Kasumi-1 (cell line): ENCODE results near the gene BCR.
A peak's percentile ranks its signal among the peaks of the same experiment; 100 is the strongest.

Experiments used
- DNase-seq, 2 experiments: peaks; one replicate each; lab custom pipeline; 2025; lab: John Stamatoyannopoulos, UW

BCR gene

GRCh38 chr22:23177197-23177596, 3.1 kb upstream of the BCR start:
- peak; percentile 30 to 43 for DNase-seq

- peak; percentile 52 to 59 for DNase-seq
Measured at GRCh38 chr22:23178512-23179254, 1.6 kb upstream of the BCR start.

- DNase-seq = no peak
Measured at GRCh38 chr22:23179381-23180299, 669 bp upstream of the BCR start.

- DNase-seq = no peak
Measured at GRCh38 chr22:23180893-23181720, 798 bp downstream of the BCR start.

- no peak for DNase-seq
Measured at GRCh38 chr22:23181721-23182308, 1.5 kb downstream of the BCR start.

GRCh38 chr22:23182309-23183060, 2.2 kb downstream of the BCR start:
- DNase-seq = peak; percentile 22 to 35

GRCh38 chr22:23183061-23183698, 2.9 kb downstream of the BCR start:
- DNase-seq = peak; percentile 79 to 85

GRCh38 chr22:23184100-23184763, 3.9 kb downstream of the BCR start:
- DNase-seq = no peak

- peak; percentile 7 to 17 for DNase-seq
Measured at GRCh38 chr22:23184764-23185113, 4.4 kb downstream of the BCR start.

- DNase-seq = no peak
Measured at GRCh38 chr22:23187211-23187610, 6.9 kb downstream of the BCR start.

- DNase-seq = no peak
Measured at GRCh38 chr22:23187871-23188700, 7.8 kb downstream of the BCR start.

- no peak for DNase-seq
Measured at GRCh38 chr22:23190526-23190925, 10.2 kb downstream of the BCR start.

- no peak for DNase-seq
Measured at GRCh38 chr22:23192133-23192532, 11.8 kb downstream of the BCR start.

GRCh38 chr22:23192558-23192957, 12.2 kb downstream of the BCR start:
- no peak for DNase-seq

- no peak for DNase-seq
Measured at GRCh38 chr22:23193196-23193827, 13.0 kb downstream of the BCR start.

- DNase-seq = no peak
Measured at GRCh38 chr22:23193882-23194281, 13.6 kb downstream of the BCR start.

GRCh38 chr22:23196165-23196564, 15.9 kb downstream of the BCR start:
- DNase-seq = no peak

GRCh38 chr22:23197836-23198235, 17.5 kb downstream of the BCR start:
- peak; percentile 37 to 53 for DNase-seq

GRCh38 chr22:23199159-23199558, 18.9 kb downstream of the BCR start:
- no peak for DNase-seq
